Breast epithelium (tissue), 4 donors: Measurements from ENCODE around the gene SEPTIN5. TPM values are rescaled to one million over a fixed set of nuclear protein-coding genes. Genes with fewer than 3 reads are reported as not detected.
"Not testable (repeated sequence)": the region's sequence is repeated elsewhere in the genome, so short reads cannot be mapped to it uniquely, and the experiment has no call there.

Experiments used
- DNase-seq, 2 donors: peaks; one replicate each; pipeline ENCODE4 v3.0.0-alpha.2; 2019; ENCODE audit warnings: low spot score in 2 of 2
- H3K27ac ChIP-seq, 2 donors: fragments of 200-600 bp; sonication (generic) in 1 of 2; one replicate each; pipeline ENCODE4 v1.5.1; 2016 to 2019; ENCODE audit warnings: mild to moderate bottlenecking in 1 of 2
- H3K27me3 ChIP-seq, 2 donors: fragments of 200-600 bp; sonication (generic) in 1 of 2; one replicate each; pipeline versions ENCODE4 v1.5.1 to v1.6.0; 2017 to 2019; ENCODE audit warnings: control low read depth in 1 of 2, mild to moderate bottlenecking in 1 of 2
- H3K36me3 ChIP-seq: fragments of 200-600 bp; one replicate; pipeline ENCODE4 v1.5.1; 2019
- H3K4me1 ChIP-seq, 2 donors: fragments of 200-600 bp; sonication (generic); one replicate each; pipeline ENCODE4 v1.5.1; 2016 to 2019; ENCODE audit warnings: control low read depth in 1 of 2
- H3K4me3 ChIP-seq, 3 donors: fragments of 200-600 bp; sonication (generic); 1 replicate in 2 of 3; 2 replicates in 1 of 3; pipeline ENCODE4 v1.5.1; 2016 to 2019; ENCODE audit warnings: mild to moderate bottlenecking in 3 of 3, moderate library complexity in 2 of 3
- H3K9me3 ChIP-seq, 2 donors: fragments of 200-600 bp; sonication (generic) in 1 of 2; one replicate each; pipeline ENCODE4 v1.5.1; 2016 to 2019; ENCODE audit warnings: control low read depth in 1 of 2
- POLR2A ChIP-seq: fragments of 450-650 bp; IDR thresholded peaks from one replicate; pipeline ENCODE4 v1.6.1; 2016; ENCODE audit warnings: antibody characterized with exemption, mild to moderate bottlenecking, moderate library complexity
- POLR2AphosphoS5 ChIP-seq, 3 donors: sonication (generic); formaldehyde crosslinking; IDR thresholded peaks; one replicate each; pipeline ENCODE4 v1.6.1; 2017; ENCODE audit warnings: antibody characterized with exemption in 3 of 3
- intact Hi-C: fragments of 100-400 bp; cut with DNase I; formaldehyde crosslinking; loops from one replicate; pipeline ENCODE4 v1.15.1; 2023; ENCODE audit warnings: low total_unique reads
- total RNA-seq, 3 donors: library from RNA; depleted of rRNA; stranded (reverse); fragments of >200 nt; gene quantifications; one replicate each; pipeline ENCODE4 v1.1.0, GENCODE V29; 2016
- TF ChIP-seq, protein P1 (sequence below), 3 donors: fragments of 450-650 bp; IDR thresholded peaks; one replicate each; pipeline ENCODE4 v1.5.1; 2016 to 2017; ENCODE audit warnings: antibody characterized with exemption in 3 of 3, mild to moderate bottlenecking in 3 of 3, moderate library complexity in 3 of 3

Gene SEPTIN5
- total RNA-seq, 3 donors from 2014 or later: 5.4 to 33.8 (median 18.4) TPM

DNA sequence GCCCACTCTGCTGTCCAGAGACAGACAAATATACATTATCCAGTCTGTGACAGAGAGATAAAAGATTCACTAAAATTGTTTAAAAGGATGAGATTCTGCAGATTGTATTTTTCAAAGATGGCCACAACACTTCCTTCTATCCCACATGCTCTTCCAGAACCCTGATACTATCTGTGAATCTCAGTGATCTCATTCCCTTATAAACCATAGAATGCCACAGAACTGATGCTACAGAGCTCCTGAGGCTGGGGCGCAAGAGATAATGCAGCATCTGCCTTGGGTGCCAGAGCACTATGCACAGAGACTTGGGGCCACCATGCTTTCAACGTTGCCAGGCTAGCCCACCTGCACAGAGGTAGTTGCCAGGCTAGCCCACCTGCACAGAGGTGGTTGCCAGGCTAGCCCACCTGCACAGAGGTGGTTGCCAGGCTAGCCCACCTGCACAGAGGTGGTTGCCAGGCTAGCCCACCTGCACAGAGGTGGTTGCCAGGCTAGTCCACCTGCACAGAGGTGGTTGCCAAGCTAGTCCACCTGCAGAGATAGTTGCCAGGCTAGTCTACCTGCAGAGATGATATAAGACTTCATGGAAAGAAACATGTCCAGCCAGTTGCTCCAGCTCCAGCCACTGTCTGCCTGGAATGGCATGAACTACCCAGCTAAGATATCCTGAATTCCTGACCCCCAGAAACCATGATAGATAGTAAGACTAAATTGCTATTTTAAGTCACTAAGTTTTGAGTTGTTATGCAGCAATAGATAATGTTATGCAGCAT lies 17.6 kb upstream of the SEPTIN5 start:
- TF ChIP-seq POLR2AphosphoS5 (IDR thresholded peaks at IDR 0.05) (no peak), POLR2A (no peak)
- TF ChIP-seq, protein P1, sequence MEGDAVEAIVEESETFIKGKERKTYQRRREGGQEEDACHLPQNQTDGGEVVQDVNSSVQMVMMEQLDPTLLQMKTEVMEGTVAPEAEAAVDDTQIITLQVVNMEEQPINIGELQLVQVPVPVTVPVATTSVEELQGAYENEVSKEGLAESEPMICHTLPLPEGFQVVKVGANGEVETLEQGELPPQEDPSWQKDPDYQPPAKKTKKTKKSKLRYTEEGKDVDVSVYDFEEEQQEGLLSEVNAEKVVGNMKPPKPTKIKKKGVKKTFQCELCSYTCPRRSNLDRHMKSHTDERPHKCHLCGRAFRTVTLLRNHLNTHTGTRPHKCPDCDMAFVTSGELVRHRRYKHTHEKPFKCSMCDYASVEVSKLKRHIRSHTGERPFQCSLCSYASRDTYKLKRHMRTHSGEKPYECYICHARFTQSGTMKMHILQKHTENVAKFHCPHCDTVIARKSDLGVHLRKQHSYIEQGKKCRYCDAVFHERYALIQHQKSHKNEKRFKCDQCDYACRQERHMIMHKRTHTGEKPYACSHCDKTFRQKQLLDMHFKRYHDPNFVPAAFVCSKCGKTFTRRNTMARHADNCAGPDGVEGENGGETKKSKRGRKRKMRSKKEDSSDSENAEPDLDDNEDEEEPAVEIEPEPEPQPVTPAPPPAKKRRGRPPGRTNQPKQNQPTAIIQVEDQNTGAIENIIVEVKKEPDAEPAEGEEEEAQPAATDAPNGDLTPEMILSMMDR (IDR thresholded peaks at IDR 0.05): no peak
- intact Hi-C loops: loop anchor here (2.0 kb wide), 1 partner anchor 46 kb away; no protein-coding TSS in a partner anchor
- DNase-seq: no peak
- H3K27ac ChIP-seq: no peak overlapping the region
- H3K27me3 ChIP-seq: no peaks in the 10 kb centered on the region
- no peaks in the 10 kb centered on the region for H3K9me3 ChIP-seq
- H3K4me3 ChIP-seq: no peak overlapping the region
- H3K4me1 ChIP-seq: no peaks in the 10 kb centered on the region
- no peaks in the 10 kb centered on the region for H3K36me3 ChIP-seq

GRCh38 chr22:19697871-19698270 lies 16.4 kb upstream of the SEPTIN5 start:
- intact Hi-C loops: loop anchor here (2.0 kb wide), 1 partner anchor 45 kb away; no protein-coding TSS in a partner anchor
- not testable (repeated sequence) for H3K36me3 ChIP-seq, H3K4me1 ChIP-seq, H3K4me3 ChIP-seq, H3K9me3 ChIP-seq, H3K27me3 ChIP-seq, H3K27ac ChIP-seq
- peak in 1 of 2 donors; percentile 42 for DNase-seq

- TF ChIP-seq, protein P1 (IDR thresholded peaks at IDR 0.05): no peak
- TF ChIP-seq POLR2A (no peak), POLR2AphosphoS5 (IDR thresholded peaks at IDR 0.05) (no peak)
- intact Hi-C loops: no loop called here
- Histone ChIP-seq H3K4me1 (no peaks in the 10 kb centered on the region), H3K36me3 (no peaks in the 10 kb centered on the region), H3K4me3 (no peak overlapping the region), H3K27me3 (no peaks in the 10 kb centered on the region), H3K9me3 (no peaks in the 10 kb centered on the region), H3K27ac (no peak overlapping the region)
- DNase-seq: no peak
These were observed 13.4 kb upstream of the SEPTIN5 start for GRCh38 chr22:19700790-19701419.

GRCh38 chr22:19701420-19702145 lies 12.7 kb upstream of the SEPTIN5 start:
- TF ChIP-seq, protein P1 (IDR thresholded peaks at IDR 0.05): no peak
- no peak for TF ChIP-seq POLR2AphosphoS5 (IDR thresholded peaks at IDR 0.05)
- no peak for TF ChIP-seq POLR2A
- Histone ChIP-seq H3K9me3 (no peaks in the 10 kb centered on the region), H3K4me1 (no peaks in the 10 kb centered on the region), H3K4me3 (no peak overlapping the region), H3K27ac (no peak overlapping the region), H3K36me3 (no peaks in the 10 kb centered on the region), H3K27me3 (no peaks in the 10 kb centered on the region)
- DNase-seq: peak in 1 of 2 donors; percentile 20
- intact Hi-C loops: no loop called here

GRCh38 chr22:19703869-19704268 lies 10.4 kb upstream of the SEPTIN5 start:
- intact Hi-C loops: no loop called here
- DNase-seq: peak in 1 of 2 donors; percentile 14
- H3K4me3 ChIP-seq: no peak overlapping the region

More at GRCh38 chr22:19703869-19704268, 10.4 kb upstream of the SEPTIN5 start:
- no peaks in the 10 kb centered on the region for H3K9me3 ChIP-seq
- H3K27me3 ChIP-seq: no peaks in the 10 kb centered on the region
- H3K4me1 ChIP-seq: no peaks in the 10 kb centered on the region
- TF ChIP-seq POLR2A (no peak), POLR2AphosphoS5 (IDR thresholded peaks at IDR 0.05) (no peak)
- TF ChIP-seq, protein P1 (IDR thresholded peaks at IDR 0.05): no peak
- H3K36me3 ChIP-seq: no peaks in the 10 kb centered on the region
- H3K27ac ChIP-seq: no peak overlapping the region
